Stimulated activated memory B cell treated with anti-CD40 and anti-IgM and Interleukin-4, amounts not matched to agents 10 μg/mL and 1 μg/mL and 100 μg/mL, for 72 hours (primary cell): Measurements from ENCODE around the gene HCLS1.

Experiments used
- ATAC-seq: fragments of 150-1000 bp; cut with Tn5 transposase; 2 replicates; pipeline ENCODE4 v1.10.0; 2021
- H3K27ac Mint-ChIP-seq: one replicate; pipeline ENCODE4 v1.8.0; 2022; ENCODE audit warnings: mild to moderate bottlenecking, mixed read lengths
- H3K27me3 Mint-ChIP-seq: one replicate; pipeline ENCODE4 v1.8.0; 2022; ENCODE audit warnings: mixed read lengths
- H3K36me3 Mint-ChIP-seq: one replicate; pipeline ENCODE4 v1.8.0; 2022; ENCODE audit warnings: mixed read lengths
- H3K4me1 Mint-ChIP-seq: one replicate; pipeline ENCODE4 v1.8.0; 2022; ENCODE audit warnings: mixed read lengths
- H3K4me3 Mint-ChIP-seq: one replicate; pipeline ENCODE4 v1.8.0; 2022; ENCODE audit warnings: mild to moderate bottlenecking, moderate library complexity, mixed read lengths
- H3K9me3 Mint-ChIP-seq: one replicate; pipeline ENCODE4 v1.8.0; 2022; ENCODE audit warnings: mixed read lengths

Gene HCLS1

GRCh38 chr3:121592856-121593702 is 67.6 kb downstream of the HCLS1 start, which contains the start of gene FBXO40:
Gene FBXO40, plus strand, starts transcription at chr3:121593379. Its CDS starts 27,197 bp downstream, at chr3:121620576.
- no peak for ATAC-seq
- Mint-ChIP-seq H3K4me1 (peaks cover 9% of the 10 kb centered on the region), H3K4me3 (no peak within 1 kb of the TSS), H3K9me3 (no peaks in the 10 kb centered on the region), H3K36me3 (no peaks in the 10 kb centered on the region), H3K27ac (no peak within 1 kb of the TSS), H3K27me3 (no peaks in the 10 kb centered on the region)

- Mint-ChIP-seq H3K36me3 (no peaks in the 10 kb centered on the region), H3K4me3 (no peak overlapping the region), H3K27ac (no peak overlapping the region), H3K4me1 (no peaks in the 10 kb centered on the region), H3K27me3 (peaks cover 26% of the 10 kb centered on the region), H3K9me3 (no peaks in the 10 kb centered on the region)
- ATAC-seq, result no peak
These were observed 76.3 kb downstream of the HCLS1 start for GRCh38 chr3:121584418-121584817.

GRCh38 chr3:121581691-121582090 is 79.0 kb downstream of the HCLS1 start:
- Mint-ChIP-seq H3K27ac (no peak overlapping the region), H3K4me3 (no peak overlapping the region), H3K27me3 (peaks cover 26% of the 10 kb centered on the region), H3K36me3 (no peaks in the 10 kb centered on the region), H3K9me3 (no peaks in the 10 kb centered on the region), H3K4me1 (no peaks in the 10 kb centered on the region)
- ATAC-seq, result no peak
